Stimulated activated CD4-positive, alpha-beta T cell treated with anti-CD3 and anti-CD28 coated beads, Interleukin-2, amount 100 ng/mL, for 4 hours (primary cell): ENCODE results near the gene HEXIM2.
A peak's percentile ranks its signal among the peaks of the same experiment; 100 is the strongest.
"Not testable (repeated sequence)": the region's sequence is repeated elsewhere in the genome, so short reads cannot be mapped to it uniquely, and the experiment has no call there.

Experiments
- DNase-seq: peaks from one replicate; pipeline ENCODE4 v3.0.0-alpha.2; 2020; ENCODE audit warnings: low read depth

HEXIM2 gene

GRCh38 chr17:45161288-45162024 lies at the start of gene HEXIM2:
HEXIM2 (plus strand) TSS chr17:45161875; CDS start chr17:45162794, 919 bp downstream.
- DNase-seq, result peak; percentile 96

- DNase-seq, result no peak
Observed at GRCh38 chr17:45112559-45113423, 48.9 kb upstream of the HEXIM2 start.

- DNase-seq, result no peak
Observed at GRCh38 chr17:45113424-45113754, 48.3 kb upstream of the HEXIM2 start.

GRCh38 chr17:45114117-45114932 lies 47.4 kb upstream of the HEXIM2 start:
- DNase-seq, result no peak

- DNase-seq, result no peak
Observed at GRCh38 chr17:45115015-45115625, 46.6 kb upstream of the HEXIM2 start.

DNA sequence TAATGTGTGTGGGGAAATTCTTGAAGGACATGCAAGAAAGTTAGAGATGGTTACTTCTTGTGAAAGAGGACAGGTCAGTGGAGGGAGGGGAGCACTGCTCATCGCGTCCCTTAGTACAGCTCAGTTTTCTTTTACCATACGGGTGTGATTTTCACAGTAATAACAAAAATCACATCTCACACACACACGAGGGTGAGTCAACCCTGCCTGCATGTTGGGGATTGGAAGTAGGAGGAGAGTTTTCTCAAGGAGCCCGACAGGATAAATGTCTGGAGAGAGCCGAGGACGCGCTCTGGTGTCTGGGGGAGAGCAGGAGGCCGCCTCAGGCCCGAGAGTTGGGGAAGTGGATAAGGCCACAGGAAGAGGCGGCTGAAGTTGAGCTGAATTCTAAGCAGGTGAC lies 45.8 kb upstream of the HEXIM2 start:
- DNase-seq, result no peak

- DNase-seq, result no peak
Observed at GRCh38 chr17:45116434-45117016, 45.1 kb upstream of the HEXIM2 start.

- DNase-seq, result no peak
Observed at GRCh38 chr17:45117334-45117733, 44.3 kb upstream of the HEXIM2 start.

- DNase-seq, result no peak
Observed at GRCh38 chr17:45117848-45118646, 43.6 kb upstream of the HEXIM2 start.

DNA sequence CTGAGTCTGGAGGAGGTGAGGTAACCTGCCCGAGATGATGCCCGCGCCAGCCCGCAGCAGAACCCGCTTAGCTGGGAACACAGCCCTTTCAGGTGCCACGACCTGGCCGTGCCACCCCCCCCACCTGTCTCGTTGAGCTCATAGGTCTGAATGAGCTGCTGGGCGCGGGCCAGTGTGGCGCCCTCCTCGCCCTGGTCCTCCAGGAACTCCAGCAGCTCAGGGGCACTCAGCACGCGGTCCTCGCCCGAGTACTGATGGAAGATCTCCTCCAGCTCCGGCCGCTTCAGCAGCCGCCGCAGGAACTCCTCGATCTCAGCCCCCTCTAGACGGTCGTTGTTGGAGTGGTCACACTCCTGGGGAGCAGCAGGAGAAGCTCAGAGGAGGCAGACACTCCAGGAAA lies 43.0 kb upstream of the HEXIM2 start:
- no peak for DNase-seq

GRCh38 chr17:45119964-45120363 lies 41.7 kb upstream of the HEXIM2 start:
- DNase-seq, result no peak

DNA sequence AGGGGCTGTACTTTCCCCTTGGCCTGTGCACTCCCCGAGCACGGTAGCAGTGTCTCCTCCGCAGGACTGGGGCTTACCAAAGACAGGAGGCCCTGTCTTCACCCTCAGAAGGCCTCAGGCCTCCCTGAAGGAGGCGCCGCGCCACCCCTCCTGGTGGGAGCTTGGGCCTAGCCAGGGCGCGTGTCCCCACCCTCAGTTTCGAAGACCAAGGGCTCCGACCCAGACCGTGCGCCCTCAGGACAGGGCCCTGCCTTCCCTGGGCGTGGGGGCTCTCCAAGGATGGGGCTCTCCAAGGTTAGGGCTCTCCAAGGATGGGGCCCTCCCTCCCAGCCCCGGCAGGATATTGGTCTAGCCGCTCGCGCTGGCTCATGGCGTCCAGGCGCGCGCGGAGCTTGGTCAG lies 41.1 kb upstream of the HEXIM2 start:
- no peak for DNase-seq

DNA sequence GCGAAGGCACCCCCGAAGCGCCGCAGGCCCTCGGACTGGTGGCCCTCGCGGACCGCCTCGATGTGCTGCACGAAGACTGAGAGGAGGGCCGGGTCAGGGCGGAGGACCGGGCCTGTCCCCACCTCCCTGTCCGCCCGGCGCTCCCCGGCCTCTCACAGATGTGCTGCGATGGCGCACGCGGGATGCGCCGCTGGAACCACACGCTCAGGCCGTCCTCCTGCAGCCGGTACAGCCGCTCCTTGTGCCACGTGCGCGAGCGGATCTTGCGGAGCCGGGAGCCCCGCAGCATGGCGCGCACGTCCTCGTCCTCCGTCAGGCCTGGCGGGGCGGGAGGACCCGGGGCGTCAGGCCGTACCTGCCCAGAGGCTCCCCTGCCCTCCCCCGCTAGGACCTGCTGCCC lies 40.6 kb upstream of the HEXIM2 start:
- no peak for DNase-seq

DNA sequence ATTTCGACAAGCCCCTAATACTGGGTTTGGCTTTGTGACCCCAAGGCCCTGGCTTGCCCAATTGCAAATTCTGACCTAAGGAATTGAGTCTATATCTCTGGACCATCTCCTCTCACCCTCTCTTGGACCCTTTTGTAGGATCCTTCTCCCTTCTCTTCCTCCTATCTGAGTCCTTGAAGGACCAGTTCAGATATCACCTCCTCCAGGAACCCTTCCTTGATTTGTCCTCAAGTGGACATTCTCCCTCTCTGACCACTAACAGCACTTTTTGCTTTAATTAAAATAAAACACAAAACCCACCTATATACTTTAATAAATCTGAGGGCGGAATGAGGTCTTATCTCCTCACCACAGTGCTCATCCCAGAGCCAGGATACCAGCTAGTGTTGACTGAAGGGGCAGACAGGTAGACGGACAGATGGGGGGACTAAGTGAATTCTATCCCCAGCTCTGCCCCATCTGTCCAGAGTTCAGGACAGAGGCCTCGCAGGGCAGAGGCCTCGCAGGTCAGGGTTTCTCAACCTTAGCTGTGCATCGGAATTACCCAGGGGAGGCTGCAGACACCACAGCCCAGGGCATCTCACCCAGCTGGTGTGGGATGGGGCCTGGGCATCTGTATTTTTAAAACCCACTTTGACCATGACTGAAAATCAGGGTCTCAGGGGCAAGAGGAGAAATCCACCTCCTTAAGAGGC lies 38.5 kb upstream of the HEXIM2 start:
- no peak for DNase-seq

DNA sequence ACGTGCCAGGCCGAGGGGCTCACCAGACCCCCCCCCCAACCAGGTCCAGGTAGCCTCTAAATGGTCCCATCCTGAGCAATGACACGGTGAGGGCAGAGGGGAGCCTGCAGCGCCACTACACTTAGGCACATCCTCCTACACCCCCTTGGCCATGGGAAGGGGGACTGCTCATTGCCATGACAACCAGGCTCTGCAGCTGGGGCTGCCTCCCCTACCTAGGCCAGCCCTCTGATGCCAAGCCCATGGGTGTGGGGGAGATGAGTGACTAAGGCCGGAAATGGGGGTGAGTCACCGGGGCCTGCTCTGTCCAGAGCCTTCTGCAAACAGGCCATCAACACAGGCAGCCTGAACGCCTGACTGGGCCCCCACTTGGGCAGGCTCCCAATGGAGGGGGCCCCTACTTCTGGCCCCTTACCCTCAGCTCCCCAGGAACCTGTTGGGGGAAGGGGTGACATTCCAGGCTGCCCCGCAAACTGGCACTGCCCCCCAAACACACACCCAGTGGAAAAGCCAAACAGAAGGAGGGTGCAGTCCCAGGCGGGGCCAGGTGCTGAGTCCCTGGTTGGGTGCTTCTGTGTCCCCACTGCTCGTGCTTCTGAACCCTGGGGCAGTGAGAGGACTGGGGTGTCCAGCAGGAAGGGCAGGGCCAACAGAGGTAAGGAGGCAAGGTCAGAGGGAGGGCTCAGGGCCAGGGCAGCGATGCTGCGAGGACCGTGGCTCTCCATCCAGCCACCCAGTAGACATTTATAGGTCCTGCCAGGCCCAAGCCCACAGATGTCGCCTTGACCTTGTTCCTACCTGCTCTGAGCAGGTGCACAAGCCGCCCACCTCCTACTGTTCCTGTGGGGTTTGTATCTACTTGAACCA lies 37.5 kb upstream of the HEXIM2 start:
- no peak for DNase-seq

- DNase-seq, result not testable (repeated sequence)
Observed at GRCh38 chr17:45124797-45125122, 36.9 kb upstream of the HEXIM2 start.

- DNase-seq, result no peak
Observed at GRCh38 chr17:45125509-45125908, 36.2 kb upstream of the HEXIM2 start.

- DNase-seq, result no peak
Observed at GRCh38 chr17:45127207-45127547, 34.5 kb upstream of the HEXIM2 start.

GRCh38 chr17:45127548-45128300 lies 34.0 kb upstream of the HEXIM2 start:
- DNase-seq, result no peak
